NOMO-1 treated with DMSO at 0.1 percent for 48 hours (cell line): ENCODE results near the gene SLC9A6.
"Not testable (repeated sequence)": the region's sequence is repeated elsewhere in the genome, so short reads cannot be mapped to it uniquely, and the experiment has no call there.

ENCODE experiments used
- DNase-seq: peaks from one replicate; lab custom pipeline; 2025; ENCODE audit not compliant: unreplicated experiment; lab: John Stamatoyannopoulos, UW

The SLC9A6 gene

DNA sequence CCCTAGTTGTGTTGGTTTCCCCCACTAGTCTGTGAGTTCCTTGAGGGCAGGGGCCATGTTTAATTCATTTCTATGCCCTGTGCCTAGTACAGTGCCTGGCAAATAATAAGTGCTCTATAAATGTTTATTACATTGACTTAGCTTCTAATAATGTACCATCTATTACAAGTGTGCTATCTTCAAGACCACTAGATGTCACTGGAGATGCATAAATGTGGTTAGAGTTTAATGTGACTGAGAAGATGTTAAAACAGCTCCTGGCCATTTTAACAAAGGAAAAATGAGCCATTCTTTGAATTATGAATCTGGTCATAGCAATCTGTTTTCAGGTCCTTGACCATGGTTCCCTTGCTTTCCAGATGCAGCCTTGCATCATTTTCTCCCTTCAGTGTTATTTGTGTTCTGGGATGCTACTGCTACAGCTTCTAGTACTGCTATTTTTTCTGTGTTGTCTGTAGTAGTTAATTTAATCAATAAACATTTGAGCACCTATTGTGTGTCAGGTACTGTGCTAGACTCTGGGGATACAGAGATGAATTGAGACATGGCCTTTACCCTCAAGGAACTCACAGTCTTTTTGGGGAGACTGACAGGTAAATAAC, 43.2 kb downstream of the SLC9A6 start:
- DNase-seq: peak; percentile 49

DNA sequence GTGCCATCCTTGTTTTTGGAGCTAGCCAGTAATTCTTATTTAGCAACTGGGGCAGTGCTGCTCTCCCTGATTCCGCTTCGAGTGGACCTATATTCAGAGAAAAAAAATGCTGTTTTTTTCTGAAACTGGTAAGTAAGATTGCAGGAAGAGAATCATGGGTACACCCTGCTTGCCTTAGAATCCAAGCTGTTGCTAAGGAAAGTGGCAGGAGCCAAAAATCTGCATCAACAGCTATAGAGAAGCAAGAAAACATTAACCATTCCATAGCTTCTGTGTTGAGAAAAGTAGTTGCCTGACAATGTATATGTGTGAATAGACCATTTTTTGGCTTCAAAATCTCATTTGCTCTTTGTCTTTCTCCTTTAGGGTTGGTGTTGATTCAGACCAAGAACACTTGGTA, 44.5 kb downstream of the SLC9A6 start:
- no peak for DNase-seq

- DNase-seq: no peak
These were observed 45.3 kb downstream of the SLC9A6 start for GRCh38 chrX:136030303-136031191.

DNA sequence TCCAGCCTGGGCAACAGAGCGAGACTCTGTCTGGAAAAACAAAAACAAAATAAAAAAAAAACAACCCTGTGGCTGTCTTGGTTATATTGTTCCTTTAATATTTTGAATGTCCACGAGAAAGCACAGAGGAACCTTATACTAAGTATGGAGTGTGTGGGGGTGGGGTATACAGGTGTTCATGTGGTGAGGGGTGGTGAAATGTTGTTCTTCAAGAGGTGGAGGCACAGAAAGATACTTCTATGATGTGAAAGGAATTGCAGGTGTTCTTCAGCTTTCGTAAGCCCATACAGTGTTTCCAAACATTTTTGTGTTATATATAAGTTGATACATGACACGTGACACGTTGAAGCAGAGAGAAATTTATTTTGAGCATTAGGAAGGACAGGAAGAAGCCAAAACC, 46.4 kb downstream of the SLC9A6 start:
- no peak for DNase-seq

DNA sequence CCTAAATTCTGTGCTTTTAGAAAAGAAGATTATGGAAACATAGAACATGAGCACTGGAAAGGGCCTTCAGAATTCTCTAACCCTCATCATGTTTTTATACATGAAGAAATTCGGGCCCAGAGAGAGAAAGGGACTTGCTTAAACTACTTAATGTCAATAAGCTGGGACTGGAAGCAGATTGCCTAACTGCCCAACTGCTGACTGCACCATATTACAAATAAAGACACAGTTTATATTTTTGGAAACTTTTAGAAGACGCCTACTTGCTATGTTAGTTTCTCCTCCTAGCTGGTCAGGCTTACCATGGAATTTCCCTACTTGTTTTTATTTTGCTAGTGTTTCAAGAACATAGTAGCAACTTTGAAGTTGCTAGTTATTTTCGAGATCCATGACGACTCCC, 47.1 kb downstream of the SLC9A6 start:
- DNase-seq: no peak

GRCh38 chrX:136034668-136035067, 49.4 kb downstream of the SLC9A6 start:
- DNase-seq: no peak

- no peak for DNase-seq
These were observed 50.4 kb downstream of the SLC9A6 start for GRCh38 chrX:136035663-136036062.

DNA sequence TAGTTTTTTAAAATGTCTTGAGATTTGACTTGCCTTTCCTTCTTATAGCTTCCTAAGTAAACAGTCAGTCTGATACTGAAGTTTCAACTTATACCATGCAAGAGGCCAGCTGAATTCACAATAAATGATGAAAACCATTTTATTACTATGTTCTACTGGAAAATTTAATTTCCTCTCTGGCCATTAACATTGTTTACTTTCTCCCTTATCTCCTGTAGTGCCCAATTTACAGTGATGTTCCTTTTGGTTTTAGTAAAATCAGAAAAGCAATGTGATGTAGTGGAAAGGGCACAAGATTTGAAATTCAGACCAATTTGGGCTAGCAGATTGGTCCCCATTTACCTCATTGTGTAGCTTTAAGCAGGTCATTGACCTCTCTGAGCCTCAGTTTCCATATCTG, 54.2 kb downstream of the SLC9A6 start:
- no peak for DNase-seq

GRCh38 chrX:136039968-136040367, 54.7 kb downstream of the SLC9A6 start:
- DNase-seq: no peak

DNA sequence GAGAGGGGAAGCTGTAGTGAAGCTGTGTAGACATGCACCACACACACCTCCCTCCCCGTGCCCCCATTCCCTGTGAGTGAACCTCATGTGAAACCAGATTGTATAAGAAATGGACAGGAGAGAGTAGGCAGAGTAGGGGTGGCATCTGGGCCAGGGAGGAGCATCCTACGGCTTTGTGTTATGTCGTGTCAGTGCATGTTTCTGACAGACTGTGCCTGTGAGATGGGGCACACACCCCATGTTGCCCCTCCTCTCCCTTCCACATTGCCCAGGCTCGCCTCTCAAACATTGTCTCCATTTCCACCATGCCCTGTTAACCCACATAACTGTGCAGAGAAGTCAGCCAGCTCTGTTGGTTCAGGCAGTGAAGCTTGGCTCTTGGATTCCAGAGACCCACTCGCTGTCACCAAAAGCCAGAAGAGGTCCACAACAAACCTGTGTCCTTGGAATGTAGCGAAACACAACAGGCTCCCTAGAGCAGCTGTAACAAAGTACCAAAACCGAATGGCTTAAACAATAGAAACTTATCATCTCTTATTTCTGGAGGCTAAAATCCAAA, 56.1 kb downstream of the SLC9A6 start:
- no peak for DNase-seq

DNA sequence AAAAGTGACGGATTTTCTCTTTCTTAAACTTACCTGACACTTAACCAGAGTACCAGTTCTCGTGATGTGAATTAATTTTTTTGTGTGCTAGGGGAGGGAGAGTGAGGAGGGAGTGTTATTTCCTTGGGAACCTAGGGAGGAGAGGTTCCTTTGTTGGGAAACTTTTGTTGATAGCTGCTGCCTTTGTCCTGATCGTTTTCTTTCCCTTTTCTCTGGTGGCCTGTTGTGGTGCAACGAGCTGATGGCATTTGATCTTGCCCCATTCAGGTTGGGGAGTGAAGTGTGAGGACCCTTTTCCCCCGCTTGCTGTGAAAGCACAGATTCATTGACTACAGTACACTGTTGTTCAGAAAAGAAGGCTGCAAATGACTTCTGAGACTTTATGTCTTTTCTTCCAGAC, 59.8 kb downstream of the SLC9A6 start:
- DNase-seq: no peak

GRCh38 chrX:136046295-136047015, 61.2 kb downstream of the SLC9A6 start:
- no peak for DNase-seq

GRCh38 chrX:136047016-136047642, 61.9 kb downstream of the SLC9A6 start:
- no peak for DNase-seq

DNA sequence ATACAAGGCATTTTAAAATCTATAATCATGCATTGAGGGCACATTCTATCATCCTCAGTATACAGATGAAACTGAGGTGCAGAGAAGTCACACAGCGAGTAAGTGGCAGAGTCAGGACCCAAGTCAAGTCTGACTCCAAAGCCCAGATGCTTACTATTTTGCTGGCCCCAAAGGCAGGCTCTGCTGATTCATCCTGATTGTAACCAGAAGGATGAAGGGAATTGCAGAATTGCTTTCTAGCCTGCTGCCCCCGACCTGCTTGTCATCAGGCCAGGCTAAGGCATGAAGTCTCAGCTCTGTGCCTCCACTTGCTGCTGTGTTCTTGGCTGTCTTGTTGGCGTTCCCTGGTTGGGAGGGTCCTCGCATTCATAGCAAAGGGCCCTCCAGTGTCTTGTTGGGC, 62.7 kb downstream of the SLC9A6 start:
- DNase-seq: no peak

DNA sequence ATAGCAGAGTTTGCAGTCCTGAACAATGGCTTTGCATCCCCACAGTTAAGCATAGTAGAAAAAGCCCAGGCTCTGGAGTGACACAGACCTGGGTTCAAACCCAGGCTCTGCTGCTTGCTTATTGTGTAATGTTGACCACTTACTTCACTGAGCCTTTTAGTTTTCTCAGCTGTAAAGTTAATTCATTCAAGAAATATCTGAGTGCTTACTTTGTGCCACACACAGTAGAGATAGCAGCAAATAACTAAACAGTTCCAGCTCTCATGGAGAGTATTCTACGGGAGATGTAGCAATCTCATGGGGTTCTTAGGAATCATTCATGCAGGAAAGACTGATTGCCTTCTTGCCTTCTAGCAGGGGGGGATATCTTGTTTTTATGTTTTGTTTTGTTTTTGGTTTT, 63.2 kb downstream of the SLC9A6 start:
- DNase-seq: no peak

DNA sequence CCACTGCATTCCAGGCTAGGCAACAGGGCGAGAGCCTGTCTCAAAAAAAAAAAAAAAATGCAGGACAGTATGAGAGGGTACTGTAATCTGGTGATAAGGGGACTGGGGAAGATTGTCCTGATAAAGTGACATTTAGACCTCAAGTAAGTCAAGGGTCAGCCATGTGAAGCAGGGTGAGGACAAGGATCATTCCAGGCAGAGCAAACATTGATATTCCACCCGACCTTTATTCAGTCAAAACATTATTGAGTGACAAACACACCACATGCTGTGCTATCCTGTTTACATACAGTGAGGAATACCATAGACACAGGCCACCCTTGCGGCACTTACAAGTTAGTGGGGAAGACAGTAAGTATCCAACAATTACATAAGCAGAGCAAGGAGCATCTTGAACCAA, 64.4 kb downstream of the SLC9A6 start:
- DNase-seq: no peak

DNA sequence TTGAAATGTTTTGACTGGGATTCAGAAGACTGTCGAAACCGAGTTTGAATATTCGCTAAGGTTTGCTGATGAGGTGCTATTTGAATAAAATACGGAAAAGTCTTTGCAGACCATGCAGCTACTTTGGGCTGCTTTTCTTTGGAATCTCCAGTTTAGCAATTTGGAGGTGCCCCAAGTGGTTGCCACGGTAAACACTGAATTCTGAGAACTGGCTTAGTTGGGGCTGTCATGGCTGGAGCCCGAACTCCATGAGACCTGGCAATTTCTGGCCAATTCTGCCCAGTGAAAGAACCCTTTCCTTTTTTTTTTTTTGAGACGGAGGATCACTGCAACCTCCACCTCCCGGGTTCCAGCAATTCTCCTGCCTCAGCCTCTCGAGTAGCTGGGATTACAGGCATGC, 65.6 kb downstream of the SLC9A6 start:
- not testable (repeated sequence) for DNase-seq

DNA sequence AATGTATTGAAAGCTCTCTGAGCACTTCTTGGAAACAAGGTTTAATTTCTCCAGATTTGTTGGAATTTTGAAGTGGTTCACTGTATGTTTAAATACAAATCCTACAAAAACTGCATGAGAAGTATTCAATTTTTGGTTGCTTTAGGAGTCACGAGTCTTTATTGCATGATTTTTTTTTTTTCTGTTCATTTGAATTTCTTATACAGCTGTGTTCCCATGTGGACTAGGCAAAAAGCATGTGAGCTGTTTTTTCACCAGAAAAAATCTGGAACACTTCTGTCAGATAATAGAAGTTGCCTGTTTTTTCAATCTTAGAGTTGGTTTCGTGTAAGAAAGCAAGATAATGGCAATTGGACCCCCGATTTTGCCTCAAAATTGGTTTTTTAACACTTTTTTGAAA, 66.4 kb downstream of the SLC9A6 start:
- DNase-seq: no peak

DNA sequence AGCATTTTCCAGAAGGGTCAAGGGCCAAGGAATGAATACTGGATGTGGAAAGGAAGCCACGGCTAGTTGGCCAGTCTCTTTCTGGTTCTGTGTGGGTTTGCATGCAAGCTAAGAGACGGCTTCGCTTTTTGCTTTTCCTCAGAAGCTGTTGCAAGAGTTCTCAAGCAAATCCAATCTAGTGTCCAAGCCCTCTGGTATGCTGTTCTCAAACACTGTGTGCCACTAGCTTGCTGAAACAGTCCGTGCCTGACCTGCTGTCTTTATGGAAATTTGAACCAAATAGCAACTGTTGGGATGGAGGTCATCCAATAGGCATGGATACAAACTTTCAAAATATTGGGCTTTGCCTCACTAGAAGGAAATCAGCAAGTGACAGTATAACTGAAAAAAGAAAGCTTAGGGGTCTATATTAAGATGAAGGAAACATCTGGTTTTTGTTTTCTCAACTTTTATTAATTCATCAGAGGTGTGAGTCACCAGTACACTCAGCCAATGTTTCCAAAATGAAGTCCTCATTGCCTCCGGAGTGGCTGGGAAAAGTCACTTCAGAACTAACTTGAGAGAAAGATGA, 70.5 kb downstream of the SLC9A6 start:
- no peak for DNase-seq

GRCh38 chrX:136057567-136057966, 72.3 kb downstream of the SLC9A6 start:
- no peak for DNase-seq

DNA sequence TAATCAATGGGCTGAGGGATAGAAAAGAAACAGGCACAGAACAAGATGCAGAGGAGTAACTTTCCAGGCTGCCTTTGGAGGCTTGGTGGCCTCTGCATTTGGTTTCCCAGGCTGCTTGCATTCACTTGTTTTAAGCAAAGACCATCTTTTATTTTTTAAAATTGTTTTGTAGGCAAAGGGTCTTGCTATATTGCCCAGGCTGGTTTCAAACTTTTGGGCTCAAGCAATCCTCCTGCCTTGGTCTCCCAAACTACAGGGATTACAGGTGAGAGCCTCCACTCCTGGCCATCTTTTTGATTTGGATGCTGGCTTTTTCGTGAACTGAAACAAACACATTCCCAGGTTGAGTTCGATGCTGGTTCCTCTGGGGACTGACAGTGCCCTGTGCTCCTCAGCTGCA, 74.1 kb downstream of the SLC9A6 start:
- DNase-seq: no peak
